GM19467 (cell line): Measurements from ENCODE around the gene APOF.
"Not testable (repeated sequence)": the region's sequence is repeated elsewhere in the genome, so short reads cannot be mapped to it uniquely, and the experiment has no call there.

Source experiments
- ATAC-seq: cut with Tn5 transposase; IDR thresholded peaks from one replicate; pipeline ENCODE4 v1.9.1; 2021; ENCODE audit warnings: mild to moderate bottlenecking, moderate library complexity; ENCODE audit not compliant: unreplicated experiment

The APOF gene

GRCh38 chr12:56362130-56363059 lies at the start of gene APOF:
Gene APOF (minus strand): TSS chr12:56362857. CDS start chr12:56362745, 112 bp downstream.
- no peak for ATAC-seq

- ATAC-seq: no peak
Measured at GRCh38 chr12:56411781-56412639, 49.4 kb upstream of the APOF start.

GRCh38 chr12:56410768-56411167 lies 48.1 kb upstream of the APOF start:
- ATAC-seq: no peak

- ATAC-seq: no peak
Measured at GRCh38 chr12:56408799-56409417, 46.3 kb upstream of the APOF start.

GRCh38 chr12:56404227-56404626 lies 41.6 kb upstream of the APOF start:
- ATAC-seq: not testable (repeated sequence)

- not testable (repeated sequence) for ATAC-seq
Measured at GRCh38 chr12:56401612-56402011, 39.0 kb upstream of the APOF start.

GRCh38 chr12:56401125-56401524 lies 38.5 kb upstream of the APOF start:
- ATAC-seq: not testable (repeated sequence)

GRCh38 chr12:56399466-56399865 lies 36.8 kb upstream of the APOF start:
- ATAC-seq: not testable (repeated sequence)

GRCh38 chr12:56398324-56398723 lies 35.7 kb upstream of the APOF start:
- ATAC-seq: no peak

GRCh38 chr12:56392331-56392730 lies 29.7 kb upstream of the APOF start:
- no peak for ATAC-seq

- no peak for ATAC-seq
Measured at GRCh38 chr12:56391721-56392120, 29.1 kb upstream of the APOF start.

GRCh38 chr12:56389412-56389811 lies 26.8 kb upstream of the APOF start:
- ATAC-seq: no peak

GRCh38 chr12:56387152-56387736 lies 24.6 kb upstream of the APOF start:
- no peak for ATAC-seq

- no peak for ATAC-seq
Measured at GRCh38 chr12:56385873-56386272, 23.2 kb upstream of the APOF start.

GRCh38 chr12:56382611-56383010 lies 20.0 kb upstream of the APOF start:
- ATAC-seq: no peak

GRCh38 chr12:56377989-56378316 lies 15.3 kb upstream of the APOF start:
- no peak for ATAC-seq

- ATAC-seq: no peak
Measured at GRCh38 chr12:56377310-56377988, 14.8 kb upstream of the APOF start.

- peak; percentile 73 for ATAC-seq
Measured at GRCh38 chr12:56375598-56376434, 13.2 kb upstream of the APOF start.
